Pancreas (tissue), 10 donors: ENCODE measurements around the gene MPL. TPM values are rescaled to one million over a fixed set of nuclear protein-coding genes. Genes with fewer than 3 reads are reported as not detected.

Source experiments
- ATAC-seq, 4 donors: fragments of 200-7000 bp; cut with Tn5 transposase; one replicate each; pipeline versions ENCODE4 v1.8.0 to v1.9.1; 2020; ENCODE audit warnings: mild to moderate bottlenecking in 4 of 4, moderate library complexity in 4 of 4
- DNase-seq, 6 donors: peaks; one replicate each; pipeline ENCODE4 v3.0.0-alpha.2; 2020
- FAIRE-seq: peaks from 2 replicates; lab custom pipeline; 2012; peaks lifted over from hg19 to GRCh38; lab: Jason Lieb, UNC
- H3K27ac ChIP-seq, 4 donors: fragments of 200-600 bp; sonication (generic); 1 replicate in 3 of 4; 2 replicates in 1 of 4; pipeline versions ENCODE4 v1.5.0 to v1.8.0; 2020
- H3K27me3 ChIP-seq, 4 donors: fragments of 200-600 bp; one replicate each; pipeline ENCODE4 v1.8.0; 2021
- H3K36me3 ChIP-seq, 3 donors: fragments of 200-600 bp; sonication (generic) in 1 of 3; one replicate each; pipeline versions ENCODE4 v1.5.0 to v1.8.0; 2020 to 2021
- H3K4me1 ChIP-seq, 3 donors: fragments of 200-600 bp; one replicate each; pipeline ENCODE4 v1.8.0; 2021
- H3K4me3 ChIP-seq, 4 donors: fragments of 200-600 bp; sonication (generic) in 2 of 4; one replicate each; pipeline versions ENCODE4 v1.5.0 to v1.8.0; 2020 to 2021
- H3K9me3 ChIP-seq, 4 donors: fragments of 200-600 bp; one replicate each; pipeline ENCODE4 v1.8.0; 2021
- CTCF ChIP-seq, 4 donors: fragments of 200-600 bp; sonication (generic) in 3 of 4; IDR thresholded peaks; one replicate each; pipeline versions ENCODE4 v1.5.0 to v1.8.0; 2021; ENCODE audit warnings: antibody characterized with exemption in 4 of 4
- WGBS, 2 donors: extraction: QIAGEN DNeasy Blood & Tissue Kit; methylation state at CpG; one replicate each; pipeline ENCODE4 v1.1.7; 2013; 5-methylcytosine and 5-hydroxymethylcytosine counted together
- intact Hi-C, 3 donors: fragments of 100-400 bp; cut with DNase I; formaldehyde crosslinking; loops; one replicate each; pipeline versions ENCODE4 v1.11.1 to v1.14.2; 2022
- polyA plus RNA-seq, 2 donors: library from polyadenylated mRNA; stranded (reverse); fragments of 200-250 nt; gene quantifications; one replicate each; pipeline ENCODE4 v1.2.3, GENCODE V29; 2013
- total RNA-seq, 6 donors: library from RNA; stranded (reverse); fragmentation: NEBNext Ultra II Directional in 4 of 6; extraction: Animal tissue kit (Norgen Biotek cat#: 25700) in 4 of 6; gene quantifications; one replicate each; pipeline versions ENCODE4 v1.2.1 to v1.2.4, GENCODE V29; 2021 to 2023
- donor health status: healthy with polysubstance abuse.
- donor health status: DM: no; HTN: no; CAD: no; lungs with moderate emphysema.
- donor health status: DM: no; HTN: no; CAD: no.
- donor health status: control.
- donor health status: control.
- donor health status: Bipolar disorder and iron deficiency.
- donor health status: DM: yes; HTN: yes; CAD: no.
- donor health status: DM: no; HTN: no; CAD: no.
- donor health status: DM: no; HTN: no; CAD: no.
- donor health status: DM: yes; HTN: yes; CAD: no.

The MPL gene
- total and polyA plus RNA-seq, 8 donors: 0.08 to 0.43 (median 0.12) TPM; not detected in 2

GRCh38 chr1:43348809-43349593 lies 11.4 kb downstream of the MPL start:
- H3K27ac ChIP-seq: peak overlapping the region; percentile 99 to 100 (median 100)
- TF ChIP-seq CTCF (IDR thresholded peaks at IDR 0.05): no peak
- H3K9me3 ChIP-seq: no peaks in the 10 kb centered on the region
- peak overlapping the region; percentile 39 to 60 (median 53) for H3K4me3 ChIP-seq
- intact Hi-C loops: no loop called here
- FAIRE-seq (no peak), ATAC-seq (peak; percentile 93 to 97 (median 94)), DNase-seq (peak; percentile 93 to 98 (median 96))
- H3K27me3 ChIP-seq: no peaks in the 10 kb centered on the region
- no peaks in the 10 kb centered on the region for H3K36me3 ChIP-seq
- peaks cover 0 to 10% (median 0%) of the 10 kb centered on the region in 3 donors for H3K4me1 ChIP-seq
- 4 to 8% methylated on average over 50 to 72 of the region's 72 CpGs for WGBS, 2 donors

GRCh38 chr1:43349594-43350306 lies 12.1 kb downstream of the MPL start:
- H3K9me3 ChIP-seq: no peaks in the 10 kb centered on the region
- no peak for TF ChIP-seq CTCF (IDR thresholded peaks at IDR 0.05)
- H3K4me1 ChIP-seq: peaks cover 0 to 10% (median 0%) of the 10 kb centered on the region in 3 donors
- no peaks in the 10 kb centered on the region for H3K27me3 ChIP-seq
- H3K4me3 ChIP-seq: peak overlapping the region in 3 of 4 donors; percentile 39 to 60 (median 55)
- WGBS, 2 donors: 34 to 36% methylated on average over 11 of the region's 11 CpGs
- no peaks in the 10 kb centered on the region for H3K36me3 ChIP-seq
- FAIRE-seq (no peak), ATAC-seq (no peak), DNase-seq (no peak)
- intact Hi-C loops: no loop called here
- H3K27ac ChIP-seq: peak overlapping the region; percentile 99 to 100 (median 100)

DNA sequence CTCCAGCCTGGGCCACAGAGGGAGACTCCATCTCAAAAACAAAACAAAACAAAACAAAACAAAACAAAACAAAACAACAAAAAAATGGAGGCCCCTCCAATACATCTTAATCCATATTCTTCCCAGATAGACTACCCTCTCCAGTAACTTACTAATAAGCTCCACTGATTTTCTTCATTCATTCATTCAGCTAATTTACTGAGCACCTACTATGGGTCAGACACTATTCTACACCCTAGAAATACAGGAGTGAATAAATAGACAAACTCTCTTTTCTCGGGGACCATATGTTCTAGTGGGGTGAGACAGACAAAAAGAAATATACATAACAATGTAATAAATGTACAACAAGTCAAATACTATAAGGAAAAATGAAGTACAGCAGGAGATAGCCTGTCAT lies 13.4 kb downstream of the MPL start:
- Histone ChIP-seq H3K9me3 (no peaks in the 10 kb centered on the region), H3K27ac (no peak overlapping the region), H3K4me1 (peaks cover 0 to 10% (median 0%) of the 10 kb centered on the region in 3 donors), H3K36me3 (no peaks in the 10 kb centered on the region), H3K4me3 (no peak overlapping the region), H3K27me3 (no peaks in the 10 kb centered on the region)
- DNase-seq (no peak), FAIRE-seq (no peak), ATAC-seq (no peak)
- intact Hi-C loops: no loop called here
- WGBS, 2 donors: 86 to 91% methylated on average over 1 of the region's 1 CpG
- TF ChIP-seq CTCF (IDR thresholded peaks at IDR 0.05): no peak

GRCh38 chr1:43351421-43352350 lies 14.1 kb downstream of the MPL start:
- intact Hi-C loops: no loop called here
- ATAC-seq: no peak
- no peak for DNase-seq

More at GRCh38 chr1:43351421-43352350, 14.1 kb downstream of the MPL start:
- Histone ChIP-seq H3K27ac (no peak overlapping the region), H3K36me3 (no peaks in the 10 kb centered on the region), H3K9me3 (no peaks in the 10 kb centered on the region), H3K27me3 (no peaks in the 10 kb centered on the region), H3K4me1 (peaks cover 0 to 10% (median 0%) of the 10 kb centered on the region in 3 donors), H3K4me3 (no peak overlapping the region)
- no peak for FAIRE-seq
- TF ChIP-seq CTCF (IDR thresholded peaks at IDR 0.05): no peak
- WGBS, 2 donors: 85 to 92% methylated on average over 10 of the region's 10 CpGs
